Large intestine (tissue), 3 donors: ENCODE measurements around the gene FAM174C. TPM values are rescaled to one million over a fixed set of nuclear protein-coding genes. Genes with fewer than 3 reads are reported as not detected.

Experiments
- DNase-seq, 2 donors: peaks; one replicate each; pipeline versions ENCODE4 v3.0.0 to v3.0.0-alpha.2; 2013
- H3K27ac ChIP-seq: one replicate; pipeline ENCODE4 v1.5.1; 2013; ENCODE audit warnings: low read length
- H3K27me3 ChIP-seq: 2 replicates; pipeline ENCODE4 v1.6.1; 2013; ENCODE audit warnings: low read length; ENCODE audit not compliant: control insufficient read depth, insufficient read depth
- H3K36me3 ChIP-seq: 2 replicates; pipeline ENCODE4 v1.6.1; 2013; ENCODE audit warnings: low read length; ENCODE audit not compliant: control insufficient read depth, insufficient read depth
- H3K4me1 ChIP-seq: one replicate; pipeline ENCODE4 v1.6.1; 2013; ENCODE audit warnings: low read length; ENCODE audit not compliant: control insufficient read depth, insufficient read depth
- H3K4me3 ChIP-seq: one replicate; pipeline ENCODE4 v1.5.1; 2013; ENCODE audit warnings: low read length
- H3K9me3 ChIP-seq: one replicate; pipeline ENCODE4 v1.6.1; 2013; ENCODE audit warnings: mild to moderate bottlenecking, low read depth, low read length, moderate library complexity; ENCODE audit not compliant: control insufficient read depth
- WGBS: methylation state at CpG from one replicate; pipeline ENCODE4 v1.1.5; 2013; ENCODE audit warnings: low lambda C conversion rate; ENCODE audit not compliant: insufficient coverage; 5-methylcytosine and 5-hydroxymethylcytosine counted together
- polyA plus RNA-seq: library from polyadenylated mRNA; unstranded; fragments of 120-200 nt; gene quantifications from one replicate; pipeline ENCODE4 v1.2.1, GENCODE V29; 2013

Gene FAM174C
- polyA plus RNA-seq, 1 donor = 37.4 TPM

- no peak overlapping the region for H3K4me3 ChIP-seq
- 60% methylated on average over 1 of the region's 14 CpGs for WGBS
- peaks cover 12% of the 10 kb centered on the region for H3K4me1 ChIP-seq
- H3K27me3 ChIP-seq = peaks cover 13% of the 10 kb centered on the region
- H3K9me3 ChIP-seq = peaks cover 5% of the 10 kb centered on the region
- no peak overlapping the region for H3K27ac ChIP-seq
- no peaks in the 10 kb centered on the region for H3K36me3 ChIP-seq
- no peak for DNase-seq
These were observed 51.8 kb downstream of the FAM174C start for GRCh38 chr19:1327125-1327524.

Other genes starting within 250 kb of the FAM174C start
- gene CNN2, start 248.9 kb upstream of the FAM174C start, polyA plus RNA-seq = 31.5 TPM
- gene ABCA7, start 235.4 kb upstream of the FAM174C start, polyA plus RNA-seq = 5.7 TPM
- 14.0 TPM for gene ARHGAP45, start 208.4 kb upstream of the FAM174C start, polyA plus RNA-seq
- gene POLR2E, start 180.2 kb upstream of the FAM174C start, polyA plus RNA-seq = 130 TPM
- 394 TPM for gene GPX4, start 171.5 kb upstream of the FAM174C start, polyA plus RNA-seq
- 25.1 TPM for gene SBNO2, start 101.3 kb upstream of the FAM174C start, polyA plus RNA-seq
- gene STK11, start 69.8 kb upstream of the FAM174C start, polyA plus RNA-seq = 67.1 TPM
- 2.0 TPM for gene CBARP, start 37.5 kb upstream of the FAM174C start, polyA plus RNA-seq
- gene ATP5F1D, start 33.8 kb upstream of the FAM174C start, polyA plus RNA-seq = 136 TPM
- gene MIDN, start 26.9 kb upstream of the FAM174C start, polyA plus RNA-seq = 110 TPM
- gene CIRBP, start 6.2 kb upstream of the FAM174C start, polyA plus RNA-seq = 564 TPM
- gene EFNA2, start 10.3 kb downstream of the FAM174C start, polyA plus RNA-seq = 25.6 TPM
- 91.9 TPM for gene NDUFS7, start 108.4 kb downstream of the FAM174C start, polyA plus RNA-seq
- gene GAMT, start 126.0 kb downstream of the FAM174C start, polyA plus RNA-seq = 16.0 TPM
- 97.8 TPM for gene DAZAP1, start 132.1 kb downstream of the FAM174C start, polyA plus RNA-seq
- gene RPS15, start 162.9 kb downstream of the FAM174C start, polyA plus RNA-seq = 1,404 TPM
- 5.6 TPM for gene APC2, start 174.6 kb downstream of the FAM174C start, polyA plus RNA-seq
- 29.8 TPM for gene C19orf25, start 203.7 kb downstream of the FAM174C start, polyA plus RNA-seq
- 4.7 TPM for gene PCSK4, start 214.8 kb downstream of the FAM174C start, polyA plus RNA-seq
- 228 TPM for gene REEP6, start 215.7 kb downstream of the FAM174C start, polyA plus RNA-seq
- 24.9 TPM for gene ADAMTSL5, start 237.5 kb downstream of the FAM174C start, polyA plus RNA-seq
- gene PLK5, start 248.5 kb downstream of the FAM174C start, polyA plus RNA-seq = 0.09 TPM